GM23338 (cell line): ENCODE measurements around the gene TEKT2. TPM values are rescaled to one million over a fixed set of nuclear protein-coding genes. Genes with fewer than 3 reads are reported as not detected.

Source experiments
- ATAC-seq: fragments of 200-7000 bp; cut with Tn5 transposase; 3 replicates; pipeline ENCODE4 v1.9.1; 2020
- DNase-seq: peaks from one replicate; pipeline ENCODE4 v3.0.0-alpha.2; 2015; ENCODE audit warnings: low spot score
- H2AFZ ChIP-seq: fragments of 200-600 bp; sonication (generic); 2 replicates; pipeline ENCODE4 v1.8.0; 2016; ENCODE audit warnings: antibody characterized with exemption, mild to moderate bottlenecking, moderate library complexity
- H3F3A ChIP-seq: fragments of 200-600 bp; sonication (generic); replicated peaks from 2 replicates; pipeline ENCODE4 v1.8.0; 2017; ENCODE audit warnings: antibody characterized with exemption, mixed run types, low read depth
- H3K27ac ChIP-seq: fragments of 200-600 bp; sonication (generic); 2 replicates; pipeline ENCODE4 v1.6.1; 2016; ENCODE audit warnings: low read depth
- H3K27me3 ChIP-seq: fragments of 200-600 bp; sonication (generic); 2 replicates; pipeline ENCODE4 v1.8.0; 2016; ENCODE audit warnings: mild to moderate bottlenecking, mixed run types, moderate library complexity; ENCODE audit not compliant: insufficient read depth
- H3K36me3 ChIP-seq: fragments of 200-600 bp; sonication (generic); 2 replicates; pipeline ENCODE4 v1.8.0; 2016; ENCODE audit warnings: mild to moderate bottlenecking; ENCODE audit not compliant: insufficient read depth
- H3K4me1 ChIP-seq: fragments of 200-600 bp; sonication (generic); 2 replicates; pipeline ENCODE4 v1.8.0; 2016; ENCODE audit warnings: mild to moderate bottlenecking, moderate library complexity; ENCODE audit not compliant: insufficient read depth
- H3K4me2 ChIP-seq: fragments of 200-600 bp; sonication (generic); 2 replicates; pipeline ENCODE4 v1.7.1; 2017; ENCODE audit warnings: mixed run types
- H3K4me3 ChIP-seq: fragments of 200-600 bp; sonication (generic); 2 replicates; pipeline ENCODE4 v1.6.1; 2016; ENCODE audit warnings: mixed run types
- H3K79me2 ChIP-seq: fragments of 200-600 bp; sonication (generic); replicated peaks from 2 replicates; pipeline ENCODE4 v1.8.0; 2017; ENCODE audit warnings: mild to moderate bottlenecking; ENCODE audit not compliant: insufficient read depth
- H3K9me2 ChIP-seq: fragments of 200-600 bp; sonication (generic); 2 replicates; pipeline ENCODE4 v1.8.0; 2017; ENCODE audit not compliant: insufficient read depth
- H4K20me1 ChIP-seq: fragments of 200-600 bp; sonication (generic); replicated peaks from 2 replicates; pipeline ENCODE4 v1.8.0; 2017; ENCODE audit warnings: mild to moderate bottlenecking; ENCODE audit not compliant: insufficient read depth
- H3K27ac Mint-ChIP-seq: 2 replicates; pipeline ENCODE4 v1.8.0; 2020; ENCODE audit warnings: inconsistent platforms, mild to moderate bottlenecking, moderate library complexity, mixed read lengths
- H3K27me3 Mint-ChIP-seq: 3 replicates; pipeline ENCODE4 v1.8.0; 2022; ENCODE audit warnings: low read depth, mild to moderate bottlenecking, moderate library complexity, mixed read lengths, inconsistent platforms; ENCODE audit not compliant: insufficient read depth, poor library complexity
- H3K36me3 Mint-ChIP-seq: 3 replicates; pipeline ENCODE4 v1.8.0; 2021; ENCODE audit warnings: low read depth, mild to moderate bottlenecking, inconsistent platforms, moderate library complexity, mixed read lengths
- H3K4me1 Mint-ChIP-seq: 3 replicates; pipeline ENCODE4 v1.8.0; 2020; ENCODE audit warnings: mild to moderate bottlenecking, inconsistent platforms, mixed read lengths
- H3K4me3 Mint-ChIP-seq: 3 replicates; pipeline ENCODE4 v1.8.0; 2021; ENCODE audit warnings: moderate library complexity, mild to moderate bottlenecking, inconsistent platforms, mixed read lengths
- H3K9me3 Mint-ChIP-seq: 3 replicates; pipeline ENCODE4 v1.8.0; 2020; ENCODE audit warnings: moderate library complexity, mild to moderate bottlenecking, inconsistent platforms, mixed read lengths
- CREB1 ChIP-seq: fragments of 250-450 bp; sonication (Bioruptor Pico); IDR thresholded peaks from 2 replicates; pipeline ENCODE4 v1.5.0; 2020; ENCODE audit warnings: low read depth, mild to moderate bottlenecking, moderate library complexity
- CTCF ChIP-seq, 2 experiments: fragments of 200-600 bp in 1 of 2; sonication (generic) in 1 of 2; conservative IDR thresholded peaks; 2 replicates each; pipeline versions ENCODE4 v1.5.1 to v1.6.1; 2016 to 2017; ENCODE audit warnings: antibody characterized with exemption in 2 of 2, low read depth in 2 of 2, mild to moderate bottlenecking in 2 of 2, moderate library complexity in 1 of 2
- ETS1 ChIP-seq: IDR thresholded peaks from 2 replicates; pipeline ENCODE4 v1.6.1; 2016; ENCODE audit warnings: antibody characterized with exemption
- EZH2 ChIP-seq: fragments of 200-600 bp; sonication (generic); IDR thresholded peaks from one replicate; pipeline ENCODE4 v1.8.0; 2017; ENCODE audit warnings: antibody characterized with exemption, mild to moderate bottlenecking, low read depth; ENCODE audit not compliant: unreplicated experiment
- EZH2phosphoT487 ChIP-seq: fragments of 200-600 bp; sonication (generic); IDR thresholded peaks from one replicate; pipeline ENCODE4 v1.8.1; 2018; ENCODE audit warnings: antibody characterized with exemption; ENCODE audit not compliant: unreplicated experiment
- JUNB ChIP-seq: IDR thresholded peaks from one replicate; pipeline ENCODE4 v1.6.1; 2016; ENCODE audit warnings: antibody characterized with exemption; ENCODE audit not compliant: unreplicated experiment
- NANOG ChIP-seq: IDR thresholded peaks from 2 replicates; pipeline ENCODE4 v1.6.1; 2016; ENCODE audit warnings: antibody characterized with exemption, borderline replicate concordance
- POLR2AphosphoS5 ChIP-seq: IDR thresholded peaks from 2 replicates; pipeline ENCODE4 v1.6.1; 2016; ENCODE audit warnings: antibody characterized with exemption, low read depth
- STAT1 ChIP-seq: IDR thresholded peaks from one replicate; pipeline ENCODE4 v1.6.1; 2016; ENCODE audit warnings: antibody characterized with exemption; ENCODE audit not compliant: unreplicated experiment
- ZNF114 ChIP-seq: fragments of 250-450 bp; sonication (Bioruptor Pico); IDR thresholded peaks from 2 replicates; pipeline ENCODE4 v1.5.0; 2020; ENCODE audit warnings: mild to moderate bottlenecking, moderate library complexity
- ZNF462 ChIP-seq: fragments of 250-450 bp; sonication (Bioruptor Pico); IDR thresholded peaks from 2 replicates; pipeline ENCODE4 v1.5.0; 2020; ENCODE audit warnings: mild to moderate bottlenecking, moderate library complexity
- polyA plus RNA-seq: library from polyadenylated mRNA; unstranded; fragments of >200 nt; fragmentation: Nextera tagmentation; extraction: Ambion mirVana; gene quantifications from 2 replicates; pipeline ENCODE4 v1.2.1, GENCODE V29; 2016
- total RNA-seq: library from RNA; depleted of rRNA; stranded (reverse); fragments of >200 nt; shearing (Covaris generic); gene quantifications from 2 replicates; pipeline ENCODE4 v1.2.3, GENCODE V29; 2014

Gene TEKT2
- total and polyA plus RNA-seq, 2 experiments from 2014 or later: 0.36 to 0.94 TPM

GRCh38 chr1:36099681-36100341 is 15.9 kb downstream of the TEKT2 start (continued):
- TF ChIP-seq ETS1 (no peak), CTCF (conservative IDR thresholded peaks at IDR 0.05; ENCODE audit: low read depth in 2 of 2) (peak; percentile 91 to 98)

GRCh38 chr1:36100376-36100775 is 16.5 kb downstream of the TEKT2 start:
- H3K27ac ChIP-seq: peak overlapping the region; percentile 50; the same call in 1 of the 2 replicates
- peak overlapping the region; percentile 28; the same call in 1 of the 2 replicates for H2AFZ ChIP-seq
- no peak overlapping the region for H3K27ac Mint-ChIP-seq
- H3K4me2 ChIP-seq: no peak overlapping the region
- H3F3A ChIP-seq: 0 out of 2 replicates have a peak, but pooled peaks cover 15% of the 10 kb centered on the region
- H3K4me3 ChIP-seq: no peak overlapping the region
- no peak overlapping the region for H3K4me3 Mint-ChIP-seq
- H3K36me3 Mint-ChIP-seq: 0 out of 3 replicates have a peak, but pooled peaks cover 4% of the 10 kb centered on the region
- no peaks in the 10 kb centered on the region for H3K27me3 ChIP-seq
- H3K9me2 ChIP-seq: no peaks in the 10 kb centered on the region
- H3K4me1 Mint-ChIP-seq: peaks cover 17% of the 10 kb centered on the region
- ATAC-seq (no peak), DNase-seq (no peak)
- peaks cover 5% of the 10 kb centered on the region for H3K27me3 Mint-ChIP-seq
- H3K9me3 Mint-ChIP-seq: no peaks in the 10 kb centered on the region; the same call in 2 of the 3 replicates
- no peaks in the 10 kb centered on the region for H4K20me1 ChIP-seq
- no peaks in the 10 kb centered on the region for H3K79me2 ChIP-seq
- no peaks in the 10 kb centered on the region for H3K36me3 ChIP-seq
- peaks cover 6% of the 10 kb centered on the region for H3K4me1 ChIP-seq
- TF ChIP-seq ZNF462 (no peak), ZNF114 (CRISPR knock-in tag) (no peak), ETS1 (no peak), CTCF (conservative IDR thresholded peaks at IDR 0.05; ENCODE audit: low read depth in 2 of 2) (no peak), POLR2AphosphoS5 (no peak), EZH2phosphoT487 (no peak), STAT1 (no peak), NANOG (no peak), EZH2 (no peak), CREB1 (CRISPR knock-in tag) (no peak), JUNB (no peak)
